ENCODE measurements around the gene CMTM2.
"Not testable (repeated sequence)": the region's sequence is repeated elsewhere in the genome, so short reads cannot be mapped to it uniquely, and the experiment has no call there.

Gene CMTM2

DNA sequence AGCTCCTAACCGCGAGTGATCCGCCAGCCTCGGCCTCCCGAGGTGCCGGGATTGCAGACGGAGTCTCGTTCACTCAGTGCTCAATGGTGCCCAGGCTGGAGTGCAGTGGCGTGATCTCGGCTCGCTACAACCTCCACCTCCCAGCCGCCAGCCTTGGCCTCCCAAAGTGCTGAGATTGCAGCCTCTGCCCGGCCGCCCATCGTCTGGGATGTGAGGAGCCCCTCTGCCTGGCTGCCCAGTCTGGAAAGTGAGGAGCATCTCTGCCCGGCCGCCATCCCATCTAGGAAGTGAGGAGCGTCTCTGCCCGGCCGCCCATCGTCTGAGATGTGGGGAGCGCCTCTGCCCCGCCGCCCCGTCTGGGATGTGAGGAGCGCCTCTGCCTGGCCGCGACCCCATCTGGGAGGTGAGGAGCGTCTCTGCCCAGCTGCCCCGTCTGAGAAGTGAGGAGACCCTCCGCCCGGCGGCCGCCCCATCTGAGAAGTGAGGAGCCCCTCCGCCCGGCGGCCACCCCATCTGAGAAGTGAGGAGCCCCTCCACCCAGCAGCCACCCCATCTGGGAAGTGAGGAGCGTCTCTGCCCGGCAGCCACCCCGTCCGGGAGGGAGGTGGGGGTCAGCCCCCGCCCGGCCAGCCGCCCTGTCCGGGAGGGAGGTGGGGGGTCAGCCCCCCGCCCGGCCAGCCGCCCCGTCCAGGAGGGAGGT lies 51.4 kb downstream of the CMTM2 start:
- not testable (repeated sequence) for DNase-seq (ENCODE audit: low spot score)

DNA sequence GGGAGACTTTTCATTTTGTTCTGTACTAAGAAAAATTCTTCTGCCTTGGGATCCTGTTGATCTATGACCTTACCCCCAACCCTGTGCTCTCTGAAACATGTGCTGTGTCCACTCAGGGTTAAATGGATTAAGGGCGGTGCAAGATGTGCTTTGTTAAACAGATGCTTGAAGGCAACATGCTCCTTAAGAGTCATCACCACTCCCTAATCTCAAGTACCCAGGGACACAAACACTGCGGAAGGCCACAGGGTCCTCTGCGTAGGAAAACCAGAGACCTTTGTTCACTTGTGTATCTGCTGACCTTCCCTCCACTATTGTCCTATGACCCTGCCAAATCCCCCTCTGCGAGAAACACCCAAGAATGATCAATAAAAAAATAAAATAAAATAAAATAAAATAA lies 52.3 kb downstream of the CMTM2 start:
- not testable (repeated sequence) for DNase-seq (ENCODE audit: low spot score)

DNA sequence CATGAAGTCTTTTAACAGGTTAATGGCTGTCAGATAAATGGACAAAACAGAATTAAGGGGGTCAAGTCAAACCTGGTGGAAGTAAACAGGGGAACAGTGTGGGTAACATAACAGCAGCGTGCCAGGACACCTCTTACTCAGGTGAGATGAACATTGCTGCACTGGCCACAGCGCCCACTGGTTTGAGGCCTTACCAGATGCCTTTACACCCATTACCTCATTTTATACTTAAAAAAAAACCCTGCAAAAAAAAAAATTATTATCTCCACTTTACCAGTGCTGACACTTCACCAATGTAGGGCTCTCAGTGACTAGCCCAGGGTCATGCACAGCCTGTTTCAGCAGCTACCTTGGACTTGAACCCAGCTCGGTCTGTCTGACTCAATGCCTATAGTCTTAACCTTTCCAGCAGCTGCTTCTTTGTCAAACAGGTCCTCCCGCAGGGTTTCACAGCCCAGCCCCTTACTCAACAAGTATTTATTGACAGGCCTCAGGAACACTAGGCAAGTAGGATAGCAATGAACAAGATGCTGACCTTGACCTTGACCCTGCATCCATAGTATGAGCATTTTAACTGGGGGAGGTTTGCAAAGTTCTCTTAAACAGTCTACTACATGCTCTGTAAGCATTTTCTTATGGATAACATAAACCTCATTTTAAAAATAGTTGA lies 55.4 kb downstream of the CMTM2 start:
- no peak for DNase-seq (ENCODE audit: low spot score)

DNA sequence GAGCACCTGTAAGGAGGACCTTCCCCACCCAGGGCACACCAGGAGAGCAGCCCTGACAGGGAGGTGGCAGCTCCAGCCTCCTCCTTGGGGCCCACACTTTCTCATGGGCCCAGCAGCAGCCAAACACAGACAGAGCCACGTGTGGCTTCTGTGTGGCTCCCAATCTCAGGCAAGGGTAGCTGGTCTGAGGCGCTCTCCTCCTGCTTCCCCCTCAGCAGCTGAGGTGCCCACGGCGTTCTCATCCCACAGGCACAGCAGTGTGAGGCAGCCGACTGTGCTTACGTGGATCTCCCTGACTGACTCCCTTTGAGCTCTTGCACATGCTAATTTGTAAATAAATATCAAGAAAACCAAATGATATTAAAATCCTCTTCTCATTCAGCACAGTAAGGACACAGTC lies 56.1 kb downstream of the CMTM2 start:
- no peak for DNase-seq (ENCODE audit: low spot score)

DNA sequence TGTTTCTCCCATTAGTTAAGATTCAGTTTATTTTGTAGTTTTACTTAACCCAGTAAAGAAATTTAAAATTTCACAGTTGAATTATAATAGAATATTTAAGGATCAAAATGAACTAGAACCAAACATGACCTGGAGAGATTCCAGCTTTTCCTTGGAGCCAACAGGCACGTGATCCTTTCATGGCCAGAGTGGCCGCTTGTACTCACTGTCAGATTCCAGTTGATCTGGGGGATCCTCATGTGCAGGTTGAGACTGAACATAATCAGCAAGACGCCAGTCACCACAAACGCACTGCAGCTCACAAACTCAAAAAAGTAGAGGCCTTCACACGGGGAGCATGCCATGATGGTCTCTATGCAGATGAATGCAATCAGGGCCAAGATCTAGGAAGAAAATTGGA lies 56.9 kb downstream of the CMTM2 start:
- no peak for DNase-seq (ENCODE audit: low spot score)

DNA sequence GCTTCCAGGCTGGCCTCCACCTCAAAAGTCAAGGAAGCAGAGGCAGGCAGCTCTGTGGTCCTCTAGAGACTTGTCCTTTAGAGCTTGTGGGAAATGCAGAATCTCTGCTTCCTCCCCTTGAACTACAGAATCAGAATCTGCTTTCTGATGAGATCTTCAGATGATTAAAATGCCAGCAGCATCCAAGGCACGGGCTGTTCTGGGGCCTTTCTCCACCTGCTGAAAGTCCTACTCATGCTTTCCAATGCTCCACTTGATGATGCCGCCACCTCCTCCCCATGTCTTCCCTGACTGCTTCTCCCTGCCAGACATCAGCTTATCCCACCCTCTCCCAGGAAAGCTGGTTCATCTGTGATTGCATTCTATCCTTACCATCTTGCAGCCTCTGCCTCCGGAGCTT lies 58.5 kb downstream of the CMTM2 start:
- DNase-seq (ENCODE audit: low spot score) = no peak
